GM23338 (cell line): ENCODE results near the gene B3GALT5. TPM values are rescaled to one million over a fixed set of nuclear protein-coding genes. Genes with fewer than 3 reads are reported as not detected.

Experiments
- ATAC-seq: fragments of 200-7000 bp; cut with Tn5 transposase; 3 replicates; pipeline ENCODE4 v1.9.1; 2020
- DNase-seq: peaks from one replicate; pipeline ENCODE4 v3.0.0-alpha.2; 2015; ENCODE audit warnings: low spot score
- H2AFZ ChIP-seq: fragments of 200-600 bp; sonication (generic); 2 replicates; pipeline ENCODE4 v1.8.0; 2016; ENCODE audit warnings: antibody characterized with exemption, mild to moderate bottlenecking, moderate library complexity
- H3F3A ChIP-seq: fragments of 200-600 bp; sonication (generic); replicated peaks from 2 replicates; pipeline ENCODE4 v1.8.0; 2017; ENCODE audit warnings: antibody characterized with exemption, mixed run types, low read depth
- H3K27ac ChIP-seq: fragments of 200-600 bp; sonication (generic); 2 replicates; pipeline ENCODE4 v1.6.1; 2016; ENCODE audit warnings: low read depth
- H3K27me3 ChIP-seq: fragments of 200-600 bp; sonication (generic); 2 replicates; pipeline ENCODE4 v1.8.0; 2016; ENCODE audit warnings: mild to moderate bottlenecking, mixed run types, moderate library complexity; ENCODE audit not compliant: insufficient read depth
- H3K36me3 ChIP-seq: fragments of 200-600 bp; sonication (generic); 2 replicates; pipeline ENCODE4 v1.8.0; 2016; ENCODE audit warnings: mild to moderate bottlenecking; ENCODE audit not compliant: insufficient read depth
- H3K4me1 ChIP-seq: fragments of 200-600 bp; sonication (generic); 2 replicates; pipeline ENCODE4 v1.8.0; 2016; ENCODE audit warnings: mild to moderate bottlenecking, moderate library complexity; ENCODE audit not compliant: insufficient read depth
- H3K4me2 ChIP-seq: fragments of 200-600 bp; sonication (generic); 2 replicates; pipeline ENCODE4 v1.7.1; 2017; ENCODE audit warnings: mixed run types
- H3K4me3 ChIP-seq: fragments of 200-600 bp; sonication (generic); 2 replicates; pipeline ENCODE4 v1.6.1; 2016; ENCODE audit warnings: mixed run types
- H3K79me2 ChIP-seq: fragments of 200-600 bp; sonication (generic); replicated peaks from 2 replicates; pipeline ENCODE4 v1.8.0; 2017; ENCODE audit warnings: mild to moderate bottlenecking; ENCODE audit not compliant: insufficient read depth
- H3K9me2 ChIP-seq: fragments of 200-600 bp; sonication (generic); 2 replicates; pipeline ENCODE4 v1.8.0; 2017; ENCODE audit not compliant: insufficient read depth
- H4K20me1 ChIP-seq: fragments of 200-600 bp; sonication (generic); replicated peaks from 2 replicates; pipeline ENCODE4 v1.8.0; 2017; ENCODE audit warnings: mild to moderate bottlenecking; ENCODE audit not compliant: insufficient read depth
- H3K27ac Mint-ChIP-seq: 2 replicates; pipeline ENCODE4 v1.8.0; 2020; ENCODE audit warnings: inconsistent platforms, mild to moderate bottlenecking, moderate library complexity, mixed read lengths
- H3K27me3 Mint-ChIP-seq: 3 replicates; pipeline ENCODE4 v1.8.0; 2022; ENCODE audit warnings: low read depth, mild to moderate bottlenecking, moderate library complexity, mixed read lengths, inconsistent platforms; ENCODE audit not compliant: insufficient read depth, poor library complexity
- H3K36me3 Mint-ChIP-seq: 3 replicates; pipeline ENCODE4 v1.8.0; 2021; ENCODE audit warnings: low read depth, mild to moderate bottlenecking, inconsistent platforms, moderate library complexity, mixed read lengths
- H3K4me1 Mint-ChIP-seq: 3 replicates; pipeline ENCODE4 v1.8.0; 2020; ENCODE audit warnings: mild to moderate bottlenecking, inconsistent platforms, mixed read lengths
- H3K4me3 Mint-ChIP-seq: 3 replicates; pipeline ENCODE4 v1.8.0; 2021; ENCODE audit warnings: moderate library complexity, mild to moderate bottlenecking, inconsistent platforms, mixed read lengths
- H3K9me3 Mint-ChIP-seq: 3 replicates; pipeline ENCODE4 v1.8.0; 2020; ENCODE audit warnings: moderate library complexity, mild to moderate bottlenecking, inconsistent platforms, mixed read lengths
- CTCF ChIP-seq, 2 experiments: fragments of 200-600 bp in 1 of 2; sonication (generic) in 1 of 2; conservative IDR thresholded peaks; 2 replicates each; pipeline versions ENCODE4 v1.5.1 to v1.6.1; 2016 to 2017; ENCODE audit warnings: antibody characterized with exemption in 2 of 2, low read depth in 2 of 2, mild to moderate bottlenecking in 2 of 2, moderate library complexity in 1 of 2
- polyA plus RNA-seq: library from polyadenylated mRNA; unstranded; fragments of >200 nt; fragmentation: Nextera tagmentation; extraction: Ambion mirVana; gene quantifications from 2 replicates; pipeline ENCODE4 v1.2.1, GENCODE V29; 2016
- total RNA-seq: library from RNA; depleted of rRNA; stranded (reverse); fragments of >200 nt; shearing (Covaris generic); gene quantifications from 2 replicates; pipeline ENCODE4 v1.2.3, GENCODE V29; 2014
- TF ChIP-seq, protein P1 (sequence below): fragments of 250-450 bp; sonication (Bioruptor Pico); IDR thresholded peaks from 2 replicates; pipeline ENCODE4 v1.5.0; 2020; ENCODE audit warnings: mild to moderate bottlenecking, moderate library complexity

The B3GALT5 gene
- total and polyA plus RNA-seq, 2 experiments from 2014 or later, result 6.2 to 37.5 TPM

GRCh38 chr21:39669485-39669884 is 56.7 kb downstream of the B3GALT5 start:
- Mint-ChIP-seq H3K4me1 (peaks cover 32% of the 10 kb centered on the region), H3K36me3 (peaks cover 71% of the 10 kb centered on the region), H3K4me3 (no peak overlapping the region), H3K27me3 (peaks cover 14% of the 10 kb centered on the region), H3K27ac (no peak overlapping the region; the same call in 1 of the 2 replicates), H3K9me3 (no peaks in the 10 kb centered on the region; the same call in 2 of the 3 replicates)
- Histone ChIP-seq H3K4me1 (no peaks in the 10 kb centered on the region), H3K4me3 (no peak overlapping the region), H3K4me2 (no peak overlapping the region), H3F3A (0 out of 2 replicates have a peak, but pooled peaks cover 4% of the 10 kb centered on the region), H3K27me3 (no peaks in the 10 kb centered on the region), H3K27ac (0 out of 2 replicates have a peak overlapping the region, but pooled peaks have one; percentile 39), H3K9me2 (no peaks in the 10 kb centered on the region; the same call in 1 of the 2 replicates), H4K20me1 (0 out of 2 replicates have a peak, but pooled peaks cover 3% of the 10 kb centered on the region), H2AFZ (no peak overlapping the region), H3K36me3 (0 out of 2 replicates have a peak, but pooled peaks cover 3% of the 10 kb centered on the region), H3K79me2 (no peaks in the 10 kb centered on the region; the same call in none of the 2 replicates)
- ATAC-seq (no peak), DNase-seq (no peak)
- peak; percentile 23 to 42; a peak in 2 of 4 replicates for TF ChIP-seq CTCF (conservative IDR thresholded peaks at IDR 0.05; ENCODE audit: low read depth in 2 of 2)
- TF ChIP-seq, protein P1, sequence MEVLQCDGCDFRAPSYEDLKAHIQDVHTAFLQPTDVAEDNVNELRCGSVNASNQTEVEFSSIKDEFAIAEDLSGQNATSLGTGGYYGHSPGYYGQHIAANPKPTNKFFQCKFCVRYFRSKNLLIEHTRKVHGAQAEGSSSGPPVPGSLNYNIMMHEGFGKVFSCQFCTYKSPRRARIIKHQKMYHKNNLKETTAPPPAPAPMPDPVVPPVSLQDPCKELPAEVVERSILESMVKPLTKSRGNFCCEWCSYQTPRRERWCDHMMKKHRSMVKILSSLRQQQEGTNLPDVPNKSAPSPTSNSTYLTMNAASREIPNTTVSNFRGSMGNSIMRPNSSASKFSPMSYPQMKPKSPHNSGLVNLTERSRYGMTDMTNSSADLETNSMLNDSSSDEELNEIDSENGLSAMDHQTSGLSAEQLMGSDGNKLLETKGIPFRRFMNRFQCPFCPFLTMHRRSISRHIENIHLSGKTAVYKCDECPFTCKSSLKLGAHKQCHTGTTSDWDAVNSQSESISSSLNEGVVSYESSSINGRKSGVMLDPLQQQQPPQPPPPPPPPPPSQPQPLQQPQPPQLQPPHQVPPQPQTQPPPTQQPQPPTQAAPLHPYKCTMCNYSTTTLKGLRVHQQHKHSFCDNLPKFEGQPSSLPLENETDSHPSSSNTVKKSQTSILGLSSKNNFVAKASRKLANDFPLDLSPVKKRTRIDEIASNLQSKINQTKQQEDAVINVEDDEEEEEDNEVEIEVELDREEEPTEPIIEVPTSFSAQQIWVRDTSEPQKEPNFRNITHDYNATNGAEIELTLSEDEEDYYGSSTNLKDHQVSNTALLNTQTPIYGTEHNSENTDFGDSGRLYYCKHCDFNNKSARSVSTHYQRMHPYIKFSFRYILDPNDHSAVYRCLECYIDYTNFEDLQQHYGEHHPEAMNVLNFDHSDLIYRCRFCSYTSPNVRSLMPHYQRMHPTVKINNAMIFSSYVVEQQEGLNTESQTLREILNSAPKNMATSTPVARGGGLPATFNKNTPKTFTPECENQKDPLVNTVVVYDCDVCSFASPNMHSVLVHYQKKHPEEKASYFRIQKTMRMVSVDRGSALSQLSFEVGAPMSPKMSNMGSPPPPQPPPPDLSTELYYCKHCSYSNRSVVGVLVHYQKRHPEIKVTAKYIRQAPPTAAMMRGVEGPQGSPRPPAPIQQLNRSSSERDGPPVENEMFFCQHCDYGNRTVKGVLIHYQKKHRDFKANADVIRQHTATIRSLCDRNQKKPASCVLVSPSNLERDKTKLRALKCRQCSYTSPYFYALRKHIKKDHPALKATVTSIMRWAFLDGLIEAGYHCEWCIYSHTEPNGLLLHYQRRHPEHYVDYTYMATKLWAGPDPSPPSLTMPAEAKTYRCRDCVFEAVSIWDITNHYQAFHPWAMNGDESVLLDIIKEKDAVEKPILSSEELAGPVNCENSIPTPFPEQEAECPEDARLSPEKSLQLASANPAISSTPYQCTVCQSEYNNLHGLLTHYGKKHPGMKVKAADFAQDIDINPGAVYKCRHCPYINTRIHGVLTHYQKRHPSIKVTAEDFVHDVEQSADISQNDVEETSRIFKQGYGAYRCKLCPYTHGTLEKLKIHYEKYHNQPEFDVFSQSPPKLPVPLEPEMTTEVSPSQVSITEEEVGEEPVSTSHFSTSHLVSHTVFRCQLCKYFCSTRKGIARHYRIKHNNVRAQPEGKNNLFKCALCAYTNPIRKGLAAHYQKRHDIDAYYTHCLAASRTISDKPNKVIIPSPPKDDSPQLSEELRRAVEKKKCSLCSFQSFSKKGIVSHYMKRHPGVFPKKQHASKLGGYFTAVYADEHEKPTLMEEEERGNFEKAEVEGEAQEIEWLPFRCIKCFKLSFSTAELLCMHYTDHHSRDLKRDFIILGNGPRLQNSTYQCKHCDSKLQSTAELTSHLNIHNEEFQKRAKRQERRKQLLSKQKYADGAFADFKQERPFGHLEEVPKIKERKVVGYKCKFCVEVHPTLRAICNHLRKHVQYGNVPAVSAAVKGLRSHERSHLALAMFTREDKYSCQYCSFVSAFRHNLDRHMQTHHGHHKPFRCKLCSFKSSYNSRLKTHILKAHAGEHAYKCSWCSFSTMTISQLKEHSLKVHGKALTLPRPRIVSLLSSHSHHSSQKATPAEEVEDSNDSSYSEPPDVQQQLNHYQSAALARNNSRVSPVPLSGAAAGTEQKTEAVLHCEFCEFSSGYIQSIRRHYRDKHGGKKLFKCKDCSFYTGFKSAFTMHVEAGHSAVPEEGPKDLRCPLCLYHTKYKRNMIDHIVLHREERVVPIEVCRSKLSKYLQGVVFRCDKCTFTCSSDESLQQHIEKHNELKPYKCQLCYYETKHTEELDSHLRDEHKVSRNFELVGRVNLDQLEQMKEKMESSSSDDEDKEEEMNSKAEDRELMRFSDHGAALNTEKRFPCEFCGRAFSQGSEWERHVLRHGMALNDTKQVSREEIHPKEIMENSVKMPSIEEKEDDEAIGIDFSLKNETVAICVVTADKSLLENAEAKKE, result no peak
